ENCODE results near the gene VPS13D.

Gene VPS13D

DNA sequence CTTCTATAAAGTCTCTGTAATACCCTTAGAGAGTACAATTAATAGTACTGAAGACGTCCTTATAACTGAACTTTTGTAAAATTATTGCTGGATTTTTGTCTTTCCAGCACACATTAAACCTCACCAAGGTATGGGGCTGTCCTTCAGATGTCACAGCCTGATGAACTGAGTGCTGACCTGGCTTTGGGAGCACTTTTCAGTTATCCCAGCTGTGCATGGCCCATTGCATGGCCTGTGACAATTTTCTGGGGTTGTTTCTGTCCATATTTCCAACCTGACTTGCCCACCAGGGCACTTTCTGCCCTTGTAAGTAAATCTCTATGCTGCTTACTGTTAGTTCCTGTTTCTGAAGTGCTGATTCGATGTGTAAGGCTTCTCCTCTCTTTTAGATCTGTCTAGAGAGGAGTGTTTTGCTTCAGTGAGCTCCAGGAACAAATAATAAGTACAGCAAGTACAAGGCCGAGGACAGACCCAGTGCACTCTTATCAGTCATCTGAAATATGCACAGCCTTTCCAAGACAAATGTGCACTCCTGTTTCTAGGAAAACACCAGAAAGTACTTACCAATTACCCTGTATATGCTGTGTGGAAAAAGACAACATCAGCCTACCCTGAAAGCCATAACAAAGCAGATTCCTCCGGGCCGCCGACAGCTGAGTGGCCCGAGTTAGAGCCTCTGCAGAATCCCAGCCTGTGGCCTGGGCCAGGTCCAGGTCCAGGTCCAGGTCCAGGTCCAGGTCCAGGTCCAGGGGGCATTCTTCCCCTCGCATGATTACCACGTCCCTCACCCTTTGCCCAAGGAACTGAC, 266.5 kb downstream of the VPS13D start:
- TF ChIP-seq, protein P1, sequence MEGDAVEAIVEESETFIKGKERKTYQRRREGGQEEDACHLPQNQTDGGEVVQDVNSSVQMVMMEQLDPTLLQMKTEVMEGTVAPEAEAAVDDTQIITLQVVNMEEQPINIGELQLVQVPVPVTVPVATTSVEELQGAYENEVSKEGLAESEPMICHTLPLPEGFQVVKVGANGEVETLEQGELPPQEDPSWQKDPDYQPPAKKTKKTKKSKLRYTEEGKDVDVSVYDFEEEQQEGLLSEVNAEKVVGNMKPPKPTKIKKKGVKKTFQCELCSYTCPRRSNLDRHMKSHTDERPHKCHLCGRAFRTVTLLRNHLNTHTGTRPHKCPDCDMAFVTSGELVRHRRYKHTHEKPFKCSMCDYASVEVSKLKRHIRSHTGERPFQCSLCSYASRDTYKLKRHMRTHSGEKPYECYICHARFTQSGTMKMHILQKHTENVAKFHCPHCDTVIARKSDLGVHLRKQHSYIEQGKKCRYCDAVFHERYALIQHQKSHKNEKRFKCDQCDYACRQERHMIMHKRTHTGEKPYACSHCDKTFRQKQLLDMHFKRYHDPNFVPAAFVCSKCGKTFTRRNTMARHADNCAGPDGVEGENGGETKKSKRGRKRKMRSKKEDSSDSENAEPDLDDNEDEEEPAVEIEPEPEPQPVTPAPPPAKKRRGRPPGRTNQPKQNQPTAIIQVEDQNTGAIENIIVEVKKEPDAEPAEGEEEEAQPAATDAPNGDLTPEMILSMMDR (IDR thresholded peaks at IDR 0.05): no peak
- Histone ChIP-seq H3K9me3 (no peaks in the 10 kb centered on the region), H3K27ac (no peak overlapping the region), H3K27me3 (no peaks in the 10 kb centered on the region), H3K4me1 (ENCODE audit: control insufficient read depth in 1 of 2, insufficient read depth in 1 of 2, low read depth in 1 of 2, low read length in 1 of 2) (no peaks in the 10 kb centered on the region), H3K4me3 (ENCODE audit: low read depth in 1 of 2, low read length in 1 of 2) (no peak overlapping the region), H3K36me3 (peaks cover 41% of the 10 kb centered on the region)

DNA sequence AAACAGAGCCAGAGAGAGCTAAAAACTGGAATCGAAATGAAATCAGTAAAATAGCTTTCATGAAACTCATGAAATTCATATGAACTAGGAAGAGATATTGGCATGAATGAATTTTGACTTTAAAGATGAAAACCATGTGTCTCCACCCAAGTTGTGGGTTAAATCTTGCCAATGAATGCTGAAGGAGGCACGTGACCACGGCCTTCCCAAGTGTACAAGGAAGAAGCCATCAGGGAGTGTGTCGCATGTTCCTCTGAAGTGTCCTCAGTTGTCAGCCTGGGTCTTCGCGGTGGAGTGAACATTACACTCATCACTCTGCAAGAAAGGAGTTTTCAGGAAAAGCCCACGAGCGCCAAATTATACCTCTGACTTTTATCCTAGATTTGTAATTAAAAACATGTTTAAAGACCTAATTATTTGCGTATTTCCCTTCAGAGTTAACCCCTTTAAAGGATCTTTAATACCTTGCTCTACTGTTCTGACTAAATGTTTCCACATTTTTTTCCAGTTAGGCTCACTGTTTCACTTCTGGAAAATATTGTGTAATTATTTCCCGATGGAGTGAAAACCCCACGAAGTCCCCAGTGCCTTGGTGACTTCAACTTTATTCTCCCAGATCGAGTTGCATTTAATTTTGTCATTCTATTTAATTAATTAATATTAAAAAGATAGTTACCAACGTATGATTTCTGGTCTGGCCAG, 269.9 kb downstream of the VPS13D start:
- TF ChIP-seq, protein P1 (IDR thresholded peaks at IDR 0.05): no peak
- Histone ChIP-seq H3K36me3 (peaks cover 35% of the 10 kb centered on the region), H3K27ac (no peak overlapping the region), H3K27me3 (no peaks in the 10 kb centered on the region), H3K4me3 (ENCODE audit: low read depth in 1 of 2, low read length in 1 of 2) (no peak overlapping the region), H3K4me1 (ENCODE audit: control insufficient read depth in 1 of 2, insufficient read depth in 1 of 2, low read depth in 1 of 2, low read length in 1 of 2) (no peaks in the 10 kb centered on the region), H3K9me3 (no peaks in the 10 kb centered on the region)

DNA sequence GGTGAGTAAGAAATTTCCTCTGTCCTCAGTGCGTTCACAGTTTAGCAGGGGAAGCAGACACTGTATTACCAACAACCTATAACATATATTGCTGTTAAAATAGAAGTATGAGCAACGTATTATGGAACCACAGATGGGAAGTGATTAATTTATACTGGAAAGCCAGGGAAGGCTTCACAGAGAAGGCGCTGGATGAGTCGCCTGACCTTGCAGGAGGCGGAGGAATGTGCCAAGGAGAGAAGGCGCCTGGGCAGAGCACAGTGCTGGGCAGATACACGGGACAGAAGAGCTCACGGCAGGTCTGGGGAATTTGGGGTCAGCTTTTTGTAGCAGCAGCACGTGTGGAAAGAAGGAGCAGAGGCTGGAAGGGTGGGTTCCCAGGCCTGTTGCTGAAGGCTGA, 271.8 kb downstream of the VPS13D start:
- no peak overlapping the region for H3K27ac ChIP-seq
- H3K4me1 ChIP-seq (ENCODE audit: control insufficient read depth in 1 of 2, insufficient read depth in 1 of 2, low read depth in 1 of 2, low read length in 1 of 2): no peaks in the 10 kb centered on the region
- H3K4me3 ChIP-seq (ENCODE audit: low read depth in 1 of 2, low read length in 1 of 2): no peak overlapping the region
- TF ChIP-seq, protein P1 (IDR thresholded peaks at IDR 0.05): no peak
- no peaks in the 10 kb centered on the region for H3K27me3 ChIP-seq
- peaks cover 48% of the 10 kb centered on the region for H3K36me3 ChIP-seq
- H3K9me3 ChIP-seq: no peaks in the 10 kb centered on the region

DNA sequence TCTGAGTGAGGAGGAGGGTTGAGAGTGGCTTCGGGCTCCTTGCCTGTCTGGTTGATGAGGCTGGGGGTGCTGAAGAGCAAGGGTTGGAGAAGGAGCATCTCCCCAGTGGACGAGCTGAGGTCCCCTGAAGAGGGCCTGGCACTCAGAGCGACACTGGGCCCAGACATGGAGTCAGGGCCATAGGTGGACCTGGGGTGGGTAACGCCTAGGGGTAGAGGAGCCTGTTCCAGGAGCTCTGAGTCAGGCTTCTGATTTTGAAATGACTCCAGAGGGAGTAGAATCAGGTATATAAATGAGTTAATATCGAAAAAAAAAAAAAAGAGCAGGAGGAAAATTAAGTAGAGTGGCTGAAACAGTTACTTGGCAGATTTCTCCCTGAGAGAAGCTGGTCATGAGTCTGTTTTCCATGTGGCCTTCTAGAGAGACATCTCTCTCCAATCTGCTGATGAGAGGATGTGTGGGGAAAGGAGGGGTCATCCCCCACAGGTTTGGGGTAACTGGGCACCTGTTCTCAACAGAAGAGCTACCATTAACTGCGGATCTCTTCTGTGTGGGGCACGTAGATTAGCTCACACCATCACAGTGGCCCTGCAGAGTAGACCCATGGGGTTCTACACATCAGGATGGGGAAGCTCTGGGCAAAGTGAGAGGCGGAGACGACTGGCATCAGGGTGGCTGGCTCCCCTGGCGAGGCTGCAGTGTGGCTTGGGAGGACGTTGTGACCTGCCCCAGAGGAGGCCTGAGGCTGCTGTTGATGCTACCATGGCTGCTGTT, 272.7 kb downstream of the VPS13D start:
- H3K36me3 ChIP-seq: peaks cover 48% of the 10 kb centered on the region
- TF ChIP-seq, protein P1 (IDR thresholded peaks at IDR 0.05): no peak
- no peaks in the 10 kb centered on the region for H3K9me3 ChIP-seq
- H3K4me1 ChIP-seq (ENCODE audit: control insufficient read depth in 1 of 2, insufficient read depth in 1 of 2, low read depth in 1 of 2, low read length in 1 of 2): no peaks in the 10 kb centered on the region
- H3K4me3 ChIP-seq (ENCODE audit: low read depth in 1 of 2, low read length in 1 of 2): no peak overlapping the region
- no peak overlapping the region for H3K27ac ChIP-seq
- no peaks in the 10 kb centered on the region for H3K27me3 ChIP-seq

DNA sequence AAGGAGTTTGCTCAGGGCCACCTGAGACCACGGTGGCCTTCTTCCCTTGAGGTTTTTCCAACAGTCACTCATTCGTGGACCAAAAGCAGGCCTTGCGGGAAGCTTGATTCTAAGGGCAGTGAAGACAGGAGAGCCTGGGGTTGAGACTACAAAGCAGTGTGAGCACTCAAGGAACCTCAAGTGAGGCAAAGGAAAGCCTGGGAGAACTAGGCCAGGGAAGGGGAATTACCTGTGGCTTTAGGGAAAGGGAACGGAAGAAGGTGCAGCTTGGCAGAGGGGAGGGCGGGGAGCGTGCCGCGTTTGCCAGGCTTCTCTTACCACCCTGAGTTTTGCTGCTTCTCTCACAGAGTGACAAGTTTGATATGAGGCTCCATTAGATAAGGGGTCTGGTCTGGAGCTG, 273.9 kb downstream of the VPS13D start:
- TF ChIP-seq, protein P1 (IDR thresholded peaks at IDR 0.05): no peak
- no peaks in the 10 kb centered on the region for H3K9me3 ChIP-seq
- H3K4me1 ChIP-seq (ENCODE audit: control insufficient read depth in 1 of 2, insufficient read depth in 1 of 2, low read depth in 1 of 2, low read length in 1 of 2): no peaks in the 10 kb centered on the region
- H3K27ac ChIP-seq: no peak overlapping the region
- H3K4me3 ChIP-seq (ENCODE audit: low read depth in 1 of 2, low read length in 1 of 2): no peak overlapping the region
- peaks cover 44% of the 10 kb centered on the region for H3K36me3 ChIP-seq
- no peaks in the 10 kb centered on the region for H3K27me3 ChIP-seq
